GM12873 (cell line): ENCODE results near the gene EPC2.

Experiments used
- TF ChIP-seq, protein P1 (sequence below): IDR thresholded peaks from 2 replicates; pipeline ENCODE4 v1.5.1; 2012; ENCODE audit warnings: low read depth, mild to moderate bottlenecking, moderate library complexity, low read length, control low read depth; ENCODE audit not compliant: insufficient read depth; ENCODE audit errors: missing control alignments

EPC2 gene

DNA sequence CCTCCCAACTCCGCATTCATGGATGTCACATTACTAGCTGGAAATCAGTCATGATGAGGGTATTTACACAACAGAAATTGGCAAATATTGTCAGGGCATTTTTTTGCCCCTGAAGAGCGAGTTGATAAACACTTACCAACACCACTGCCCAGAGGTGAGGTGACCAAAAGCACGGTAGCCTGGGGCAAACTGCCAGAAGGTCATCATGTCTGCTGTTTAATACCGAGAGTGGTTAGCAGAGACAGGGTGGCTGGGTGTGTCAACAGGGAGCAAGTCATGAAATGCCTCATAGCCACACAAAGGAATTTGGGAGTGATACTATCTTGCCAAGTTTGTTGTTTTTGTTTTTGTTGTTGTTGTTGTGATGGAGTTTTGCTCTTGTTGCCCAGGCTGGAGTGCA is 37.0 kb upstream of the EPC2 start:
- TF ChIP-seq, protein P1, sequence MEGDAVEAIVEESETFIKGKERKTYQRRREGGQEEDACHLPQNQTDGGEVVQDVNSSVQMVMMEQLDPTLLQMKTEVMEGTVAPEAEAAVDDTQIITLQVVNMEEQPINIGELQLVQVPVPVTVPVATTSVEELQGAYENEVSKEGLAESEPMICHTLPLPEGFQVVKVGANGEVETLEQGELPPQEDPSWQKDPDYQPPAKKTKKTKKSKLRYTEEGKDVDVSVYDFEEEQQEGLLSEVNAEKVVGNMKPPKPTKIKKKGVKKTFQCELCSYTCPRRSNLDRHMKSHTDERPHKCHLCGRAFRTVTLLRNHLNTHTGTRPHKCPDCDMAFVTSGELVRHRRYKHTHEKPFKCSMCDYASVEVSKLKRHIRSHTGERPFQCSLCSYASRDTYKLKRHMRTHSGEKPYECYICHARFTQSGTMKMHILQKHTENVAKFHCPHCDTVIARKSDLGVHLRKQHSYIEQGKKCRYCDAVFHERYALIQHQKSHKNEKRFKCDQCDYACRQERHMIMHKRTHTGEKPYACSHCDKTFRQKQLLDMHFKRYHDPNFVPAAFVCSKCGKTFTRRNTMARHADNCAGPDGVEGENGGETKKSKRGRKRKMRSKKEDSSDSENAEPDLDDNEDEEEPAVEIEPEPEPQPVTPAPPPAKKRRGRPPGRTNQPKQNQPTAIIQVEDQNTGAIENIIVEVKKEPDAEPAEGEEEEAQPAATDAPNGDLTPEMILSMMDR = no peak

DNA sequence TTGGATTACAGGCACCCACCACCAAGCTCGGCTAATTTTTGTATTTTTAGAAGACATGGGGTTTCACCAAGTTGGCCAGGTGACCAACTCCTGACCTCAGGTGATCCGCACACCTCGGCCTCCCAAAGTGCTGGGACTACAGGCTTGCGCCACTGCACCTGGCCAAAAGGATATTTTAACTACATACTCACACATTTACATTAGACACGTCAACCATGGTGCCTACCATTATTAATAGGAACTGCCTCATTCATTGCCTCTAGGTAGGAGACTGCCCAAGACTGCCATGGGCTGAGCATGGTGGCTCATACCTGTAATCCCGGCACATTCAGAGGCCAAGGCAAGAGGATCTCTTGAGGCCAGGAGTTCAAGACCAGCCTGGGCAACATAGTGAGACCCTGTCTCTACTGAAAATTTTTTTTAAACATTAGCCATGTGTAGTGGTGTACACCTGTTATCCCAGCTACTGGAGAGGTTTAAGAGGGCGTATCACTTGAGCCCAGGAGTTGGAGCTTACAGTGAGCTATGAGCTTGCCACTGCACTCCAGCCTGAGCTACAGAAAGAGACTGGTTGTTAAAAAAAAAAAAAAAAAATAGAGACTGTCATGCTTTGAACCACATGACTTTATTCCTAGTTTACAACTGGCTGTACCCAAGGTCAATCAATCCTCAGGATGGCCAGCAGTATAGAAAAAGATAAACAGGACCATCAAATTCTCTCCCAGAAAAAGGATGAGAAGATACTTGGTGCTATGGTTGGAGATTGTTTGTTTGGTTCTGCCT is 31.1 kb upstream of the EPC2 start:
- TF ChIP-seq, protein P1 = no peak

DNA sequence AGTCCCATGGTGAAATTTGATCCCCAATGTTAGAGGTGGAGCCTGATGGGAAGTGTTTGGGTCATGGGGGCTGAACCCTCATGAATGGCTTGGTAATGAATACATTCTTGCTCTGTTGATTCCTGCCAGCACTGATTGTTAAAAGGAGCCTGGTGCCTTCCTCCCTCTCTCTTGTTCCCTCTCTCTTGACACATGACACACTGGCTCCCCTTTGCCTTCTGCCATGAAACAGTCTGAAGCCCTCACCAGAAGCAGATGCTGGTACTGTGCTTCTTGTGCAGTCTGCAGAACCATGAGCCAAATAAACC is 30.6 kb upstream of the EPC2 start:
- TF ChIP-seq, protein P1 = no peak

DNA sequence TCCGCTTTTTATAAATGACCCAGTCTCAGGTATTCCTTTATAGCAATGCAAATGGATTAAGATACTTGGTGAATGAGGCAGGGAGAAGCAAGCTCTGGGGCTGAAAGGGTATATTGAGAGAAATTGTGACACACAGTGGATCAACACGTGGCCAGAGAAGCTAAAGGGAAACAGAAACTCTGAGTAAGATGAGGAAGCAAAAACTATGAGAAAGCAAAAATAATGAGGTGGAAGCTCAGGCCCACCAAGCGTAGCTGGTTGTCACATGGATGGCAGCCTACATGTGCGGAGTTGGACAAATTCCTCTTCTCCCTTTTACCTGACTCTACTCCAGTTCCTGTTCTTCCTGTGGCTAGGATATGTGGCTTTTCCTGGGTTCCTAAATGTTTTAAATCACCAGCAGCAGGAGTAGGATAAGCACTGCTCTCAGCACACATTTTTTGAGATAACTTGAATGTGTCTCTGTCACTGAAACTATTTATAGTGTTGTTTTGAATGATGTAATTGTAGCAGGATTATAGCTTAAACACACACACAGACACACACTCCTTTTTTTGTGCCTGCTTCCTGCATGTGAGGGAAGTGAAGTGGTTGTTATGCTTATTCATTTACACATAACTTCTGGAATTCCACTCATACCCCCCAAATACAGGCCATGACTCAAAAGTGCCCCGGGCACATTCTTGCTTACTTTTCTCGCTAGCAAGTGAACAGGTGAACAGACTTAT is 30.1 kb upstream of the EPC2 start:
- TF ChIP-seq, protein P1 = no peak

DNA sequence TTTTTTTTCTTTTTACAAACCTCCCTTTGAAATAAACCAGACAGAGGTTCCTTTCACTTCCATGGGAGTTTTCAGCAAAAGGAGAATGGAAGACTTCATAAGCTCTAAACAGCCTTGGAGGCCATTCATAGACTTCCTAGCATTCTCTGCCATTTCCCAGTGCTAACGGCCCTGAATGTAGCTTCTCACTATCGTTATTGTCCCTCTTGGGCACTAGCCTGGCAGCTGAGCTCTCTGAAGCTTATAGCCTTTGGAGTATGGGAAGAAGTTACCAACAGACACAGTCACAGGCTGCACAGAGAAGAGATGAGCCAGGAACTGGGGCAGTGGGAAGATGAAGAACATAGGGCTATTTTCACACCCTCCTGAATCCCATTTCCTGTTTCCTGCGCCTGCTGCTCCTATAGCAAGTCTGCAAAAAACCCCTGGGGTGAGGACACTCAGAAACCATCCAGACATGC is 29.1 kb upstream of the EPC2 start:
- TF ChIP-seq, protein P1 = no peak

DNA sequence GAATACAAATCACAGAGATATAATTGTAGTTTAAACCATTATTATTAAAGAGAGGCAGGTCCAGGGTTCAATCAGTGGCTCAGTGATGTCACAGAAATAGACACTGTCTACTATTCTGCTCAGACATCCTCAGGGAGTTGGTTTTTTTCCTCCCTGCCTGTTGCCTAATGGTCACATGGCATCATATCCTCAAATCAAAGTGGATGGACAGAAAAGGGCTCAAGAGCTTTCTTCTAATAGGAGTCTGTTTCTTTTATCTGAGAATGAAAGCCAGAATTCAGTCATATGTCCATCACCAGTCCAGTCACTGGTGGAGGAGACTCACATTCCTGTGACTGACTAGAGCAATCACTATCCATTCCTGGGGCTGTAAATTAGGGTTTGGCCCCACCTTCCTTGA is 27.9 kb upstream of the EPC2 start:
- TF ChIP-seq, protein P1 = no peak

DNA sequence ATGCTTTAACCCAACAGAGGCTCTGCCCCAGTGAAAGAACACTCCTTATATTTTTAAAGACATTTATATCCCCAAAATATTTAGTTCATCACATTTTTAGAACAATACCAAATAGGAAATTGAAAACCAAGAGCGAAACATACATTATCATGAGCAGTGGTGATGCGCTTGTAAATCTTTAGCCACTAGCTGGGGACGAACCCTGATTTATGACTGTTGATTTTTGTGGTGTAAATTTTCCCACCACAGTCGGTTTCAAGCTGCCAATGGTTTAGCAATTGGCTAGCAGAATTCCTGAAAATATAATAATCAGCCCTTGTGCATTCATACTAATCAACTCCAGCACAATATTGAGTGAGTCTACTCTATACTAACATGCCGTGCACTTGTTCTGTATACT is 27.3 kb upstream of the EPC2 start:
- TF ChIP-seq, protein P1 = no peak
